ENCODE results near the gene CD46. TPM values are rescaled to one million over a fixed set of nuclear protein-coding genes. Genes with fewer than 3 reads are reported as not detected.

The CD46 gene
- total RNA-seq, 1 experiment from 2014 or later, result 100 TPM

GRCh38 chr1:207745285-207745684, 6.6 kb upstream of the CD46 start:
- H3K27me3 ChIP-seq (ENCODE audit: insufficient read depth, low read length), result no peaks in the 10 kb centered on the region
- H3K4me1 ChIP-seq (ENCODE audit: control insufficient read depth in 1 of 2, insufficient read depth in 2 of 2, low read length in 2 of 2), result peaks cover 18 to 26% of the 10 kb centered on the region in 2 experiments; a peak in 3 of 4 replicates
- no peaks in the 10 kb centered on the region for H3K9me3 ChIP-seq (ENCODE audit: control insufficient read depth in 1 of 2, insufficient read depth in 1 of 2, low read depth in 1 of 2, low read length in 2 of 2)
- ChIA-PET CTCF (no interaction called here), POLR2A (no interaction called here), RAD21 (ENCODE audit: low non-redundant PET in 1 of 2, low total read pairs in 2 of 2, uncharacterized antibody in 2 of 2, unreplicated experiment in 2 of 2) (no interaction called here)
- DNase-seq (ENCODE audit: low read depth, low spot score) (no peak), ATAC-seq (no peak)
- BruUV-seq (replicated peaks), result no TSS peak
- no peak for TF ChIP-seq EZH2phosphoT487 (IDR thresholded peaks at IDR 0.05; ENCODE audit: borderline replicate concordance)
- H3K9ac ChIP-seq (ENCODE audit: low read length), result no peak overlapping the region
- H2AFZ ChIP-seq (ENCODE audit: low read depth, low read length, poor library complexity, severe bottlenecking), result no peak overlapping the region
- H3K4me3 ChIP-seq (replicated peaks in 1 of 2; ENCODE audit: low read depth in 1 of 2, low read length in 2 of 2), result no peak overlapping the region
- H3K36me3 ChIP-seq (ENCODE audit: control insufficient read depth in 1 of 2, insufficient read depth in 2 of 2, low read length in 2 of 2), result no peaks in the 10 kb centered on the region
- no peaks in the 10 kb centered on the region for H3K9me2 ChIP-seq (ENCODE audit: insufficient read depth)
- H3K4me2 ChIP-seq (ENCODE audit: low read length), result no peak overlapping the region
- H3K27ac ChIP-seq (ENCODE audit: low read depth, low read length), result no peak overlapping the region
- intact Hi-C loops (cut with micrococcal nuclease), result no loop called here
- no peaks in the 10 kb centered on the region for H4K20me1 ChIP-seq (ENCODE audit: insufficient read depth)
- no peaks in the 10 kb centered on the region for H3K79me2 ChIP-seq (ENCODE audit: insufficient read depth, low read length)

DNA sequence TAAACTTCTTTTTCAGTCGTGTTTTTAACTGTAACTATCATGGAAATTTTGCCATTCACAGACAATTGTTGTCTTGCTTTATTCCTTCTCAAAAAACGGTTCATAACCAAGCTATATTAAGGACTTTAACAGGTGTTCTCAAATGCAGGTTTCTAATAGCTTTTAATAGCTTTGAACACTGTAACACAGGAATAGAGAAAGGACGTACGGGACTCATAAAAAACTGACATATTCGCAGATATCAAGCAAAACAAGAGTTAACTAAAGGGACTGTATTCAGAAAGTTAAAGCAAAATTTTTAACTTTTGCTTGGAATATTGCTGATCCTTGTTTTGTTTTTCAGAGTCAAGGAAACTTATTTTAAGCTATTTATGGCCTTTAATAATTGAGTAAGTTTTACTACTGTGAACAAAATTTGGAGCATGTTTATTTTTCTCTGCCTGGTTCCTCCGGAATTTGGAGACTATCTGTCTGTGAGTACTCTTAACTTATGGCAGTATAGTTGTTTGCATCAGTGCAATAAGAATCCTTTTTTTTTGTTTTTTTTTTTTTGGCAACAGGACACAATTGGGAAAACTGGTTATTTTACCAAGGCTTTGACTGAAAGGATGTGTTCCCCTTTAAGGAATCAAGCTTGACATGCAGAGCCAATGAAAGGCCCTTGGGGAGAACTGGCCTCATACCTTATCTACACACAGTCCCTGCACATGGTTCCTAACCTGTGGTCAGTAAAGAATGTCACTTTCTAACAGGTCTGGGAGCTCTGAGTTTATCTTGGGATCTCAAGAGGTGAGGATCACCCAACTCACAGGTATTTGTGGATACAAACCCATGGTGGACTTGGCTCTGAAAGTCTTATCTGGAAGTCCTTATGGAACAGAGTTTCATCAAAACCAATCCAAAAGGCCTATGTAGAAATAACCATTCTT, 5.8 kb upstream of the CD46 start:
- intact Hi-C loops (cut with micrococcal nuclease), result no loop called here
- DNase-seq (ENCODE audit: low read depth, low spot score) (no peak), ATAC-seq (no peak)
- Histone ChIP-seq H3K4me3 (replicated peaks in 1 of 2; ENCODE audit: low read depth in 1 of 2, low read length in 2 of 2) (no peak overlapping the region), H3K9me2 (ENCODE audit: insufficient read depth) (no peaks in the 10 kb centered on the region), H3K27ac (ENCODE audit: low read depth, low read length) (no peak overlapping the region), H2AFZ (ENCODE audit: low read depth, low read length, poor library complexity, severe bottlenecking) (no peak overlapping the region), H3K4me2 (ENCODE audit: low read length) (no peak overlapping the region), H3K79me2 (ENCODE audit: insufficient read depth, low read length) (no peaks in the 10 kb centered on the region), H3K36me3 (ENCODE audit: control insufficient read depth in 1 of 2, insufficient read depth in 2 of 2, low read length in 2 of 2) (no peaks in the 10 kb centered on the region), H4K20me1 (ENCODE audit: insufficient read depth) (no peaks in the 10 kb centered on the region), H3K4me1 (ENCODE audit: control insufficient read depth in 1 of 2, insufficient read depth in 2 of 2, low read length in 2 of 2) (peaks cover 26 to 34% of the 10 kb centered on the region in 2 experiments), H3K9me3 (ENCODE audit: control insufficient read depth in 1 of 2, insufficient read depth in 1 of 2, low read depth in 1 of 2, low read length in 2 of 2) (no peaks in the 10 kb centered on the region), H3K27me3 (ENCODE audit: insufficient read depth, low read length) (no peaks in the 10 kb centered on the region), H3K9ac (ENCODE audit: low read length) (no peak overlapping the region)
- TF ChIP-seq SP1 (IDR thresholded peaks at IDR 0.05; ENCODE audit: low read depth), result no peak
- TF ChIP-seq ZFX (IDR thresholded peaks at IDR 0.05), result no peak
- no peak for TF ChIP-seq JUND (IDR thresholded peaks at IDR 0.05)
- BruUV-seq (replicated peaks), result no TSS peak
- ChIA-PET POLR2A (interaction anchor here (1.4 kb wide), 1 partner anchor 10 kb away, joined by 3 read pairs; no protein-coding TSS in a partner anchor), CTCF (interaction anchor here (0.7 kb wide), 1 partner anchor 44 kb away, joined by 3 read pairs; no protein-coding TSS in a partner anchor), RAD21 (ENCODE audit: low non-redundant PET in 1 of 2, low total read pairs in 2 of 2, uncharacterized antibody in 2 of 2, unreplicated experiment in 2 of 2) (no interaction called here)

Data from HCT116 (cell line).